Cardiac muscle cell (in vitro differentiated cells and primary cell): Measurements from ENCODE around the gene TAS1R2. TPM values are rescaled to one million over a fixed set of nuclear protein-coding genes. Genes with fewer than 3 reads are reported as not detected.

Source experiments
- DNase-seq, 2 donors: peaks; one replicate each; pipeline versions ENCODE4 v3.0.0 to v3.0.0-alpha.2; 2010 to 2017; ENCODE audit warnings: low read depth in 1 of 2, low spot score in 1 of 2
- H3K27ac ChIP-seq: fragments of 200-600 bp; sonication (generic); 2 replicates; pipeline ENCODE4 v1.5.1; 2016
- H3K27me3 ChIP-seq: fragments of 200-600 bp; sonication (generic); 2 replicates; pipeline ENCODE4 v1.6.0; 2016; ENCODE audit warnings: control low read depth
- H3K36me3 ChIP-seq: fragments of 200-600 bp; sonication (generic); 2 replicates; pipeline ENCODE4 v1.5.1; 2016; ENCODE audit warnings: control low read depth
- H3K4me1 ChIP-seq: fragments of 200-600 bp; sonication (generic); 2 replicates; pipeline ENCODE4 v1.8.1; 2017; ENCODE audit warnings: low read depth, mild to moderate bottlenecking, mixed run types
- H3K4me3 ChIP-seq: fragments of 200-600 bp; sonication (generic); 2 replicates; pipeline ENCODE4 v1.5.1; 2016; ENCODE audit warnings: mild to moderate bottlenecking
- H3K9me3 ChIP-seq: fragments of 200-600 bp; sonication (generic); 2 replicates; pipeline ENCODE4 v1.5.1; 2017; ENCODE audit warnings: low read depth, mild to moderate bottlenecking, control low read depth
- CTCF ChIP-seq: IDR thresholded peaks from 2 replicates; pipeline ENCODE4 v1.5.1; 2012; ENCODE audit warnings: low read depth, mild to moderate bottlenecking, low read length
- polyA plus RNA-seq: library from polyadenylated mRNA; unstranded; fragments of >200 nt; fragmentation: Nextera tagmentation; extraction: Ambion mirVana; gene quantifications from 2 replicates; pipeline ENCODE4 v1.2.1, GENCODE V29; 2016
- total RNA-seq: library from RNA; depleted of rRNA; stranded (reverse); fragments of >200 nt; gene quantifications from 2 replicates; pipeline ENCODE4 v1.2.3, GENCODE V29; 2016

TAS1R2 gene
- total and polyA plus RNA-seq, 2 experiments from 2014 or later: not detected

GRCh38 chr1:18800258-18800657 lies 59.2 kb downstream of the TAS1R2 start:
- Histone ChIP-seq H3K27ac (no peak overlapping the region), H3K9me3 (no peaks in the 10 kb centered on the region), H3K27me3 (no peaks in the 10 kb centered on the region), H3K36me3 (no peaks in the 10 kb centered on the region), H3K4me3 (no peak overlapping the region), H3K4me1 (peaks cover 5% of the 10 kb centered on the region)
- DNase-seq: no peak
- no peak for TF ChIP-seq CTCF

GRCh38 chr1:18799454-18799853 lies 60.0 kb downstream of the TAS1R2 start:
- H3K27ac ChIP-seq: no peak overlapping the region
- peaks cover 13% of the 10 kb centered on the region for H3K4me1 ChIP-seq

GRCh38 chr1:18798946-18799345 lies 60.5 kb downstream of the TAS1R2 start:
- no peak for TF ChIP-seq CTCF
- Histone ChIP-seq H3K4me1 (peaks cover 17% of the 10 kb centered on the region), H3K4me3 (no peak overlapping the region), H3K27me3 (no peaks in the 10 kb centered on the region), H3K9me3 (no peaks in the 10 kb centered on the region), H3K36me3 (no peaks in the 10 kb centered on the region), H3K27ac (no peak overlapping the region)
- no peak for DNase-seq

More at GRCh38 chr1:18799454-18799853, 60.0 kb downstream of the TAS1R2 start:
- H3K9me3 ChIP-seq: no peaks in the 10 kb centered on the region
- H3K4me3 ChIP-seq: no peak overlapping the region
- no peaks in the 10 kb centered on the region for H3K36me3 ChIP-seq
- DNase-seq: no peak
- no peak for TF ChIP-seq CTCF
- no peaks in the 10 kb centered on the region for H3K27me3 ChIP-seq

- no peak for DNase-seq
- Histone ChIP-seq H3K9me3 (no peaks in the 10 kb centered on the region), H3K4me3 (no peak overlapping the region), H3K27ac (no peak overlapping the region), H3K4me1 (peaks cover 17% of the 10 kb centered on the region), H3K36me3 (no peaks in the 10 kb centered on the region), H3K27me3 (no peaks in the 10 kb centered on the region)
- no peak for TF ChIP-seq CTCF
These were observed 60.9 kb downstream of the TAS1R2 start for GRCh38 chr1:18798533-18798932.

- no peak for DNase-seq
These were observed 62.5 kb downstream of the TAS1R2 start for GRCh38 chr1:18796950-18797349.

More at GRCh38 chr1:18796950-18797349, 62.5 kb downstream of the TAS1R2 start:
- Histone ChIP-seq H3K4me1 (peaks cover 17% of the 10 kb centered on the region), H3K9me3 (no peaks in the 10 kb centered on the region), H3K27me3 (no peaks in the 10 kb centered on the region), H3K27ac (no peak overlapping the region), H3K4me3 (no peak overlapping the region), H3K36me3 (no peaks in the 10 kb centered on the region)
- no peak for TF ChIP-seq CTCF
